Measurements from ENCODE around the gene PSD4.

The PSD4 gene

DNA sequence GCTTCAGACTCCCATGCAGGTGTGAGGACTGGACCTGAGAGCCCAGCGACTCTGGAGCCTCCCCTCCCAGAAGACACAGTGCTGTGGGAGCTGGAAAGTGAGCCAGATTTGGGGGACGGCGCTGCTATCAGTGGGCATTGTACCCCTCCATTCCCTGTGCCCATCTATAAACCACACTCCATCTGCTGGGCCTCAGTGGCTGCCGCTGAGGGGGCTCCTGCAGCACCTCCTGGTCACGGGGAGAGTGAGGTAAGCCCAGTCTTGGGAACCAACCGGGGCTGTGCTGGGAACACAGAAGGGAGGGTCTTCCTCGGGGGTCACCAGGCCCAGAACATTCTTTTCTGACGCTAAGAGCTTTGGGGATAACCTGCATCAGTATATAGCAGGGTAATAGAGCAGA lies 9.5 kb downstream of the PSD4 start:
- no peak for DNase-seq (ENCODE audit: extremely low read depth in 1 of 2, low read depth in 1 of 2)

DNA sequence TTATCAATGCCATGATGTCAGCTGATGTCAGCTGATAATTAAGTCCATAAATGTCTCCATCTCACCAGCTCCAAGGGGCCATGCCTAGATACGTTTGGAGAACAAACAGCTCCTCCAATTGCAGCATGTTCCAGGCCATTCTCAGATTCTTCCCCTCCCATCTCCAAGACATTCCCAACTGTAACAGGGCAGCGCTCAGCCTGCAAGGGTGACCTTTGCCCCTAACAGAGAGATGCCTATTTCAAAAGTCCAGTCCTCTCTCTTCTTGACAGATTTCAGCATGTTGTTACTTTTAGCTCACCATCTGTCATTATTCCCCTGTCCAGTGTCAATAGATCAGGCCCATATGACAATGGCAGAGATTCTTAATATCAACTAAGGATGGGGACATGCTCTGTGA lies 9.9 kb downstream of the PSD4 start:
- DNase-seq (ENCODE audit: extremely low read depth in 1 of 2, low read depth in 1 of 2) = no peak

DNA sequence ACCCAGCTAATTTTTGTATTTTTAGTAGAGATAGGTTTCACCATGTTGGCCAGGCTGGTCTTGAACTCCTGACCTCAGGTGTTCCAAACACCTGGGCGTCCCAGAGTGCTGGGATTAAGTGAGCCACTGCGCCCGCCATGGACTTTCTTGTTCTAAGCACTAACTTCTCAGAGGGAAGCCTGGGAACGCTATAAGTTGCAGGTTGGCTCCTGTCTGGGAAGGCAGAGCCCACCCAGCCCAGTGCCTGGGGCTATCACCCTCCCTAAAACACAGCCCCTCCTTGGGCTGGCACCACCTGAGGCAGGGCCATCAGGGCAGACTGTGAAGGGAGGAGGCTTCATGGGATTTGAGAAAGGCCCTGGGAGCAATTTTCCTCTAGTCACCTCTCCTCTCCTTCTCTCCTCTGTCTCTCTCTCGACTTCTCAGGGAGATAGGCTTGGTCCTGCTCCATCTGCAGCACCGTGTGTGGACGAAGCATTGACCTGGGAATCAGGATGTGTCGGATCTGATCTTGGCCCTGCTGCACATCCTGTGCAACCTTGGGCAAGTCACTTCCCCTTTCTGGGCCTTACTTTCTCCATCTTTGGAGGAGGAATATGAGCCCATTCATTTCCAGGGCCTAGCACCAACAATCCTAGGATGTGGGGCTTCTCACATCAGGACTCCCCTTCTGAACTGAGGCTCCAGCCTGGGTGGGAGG lies 10.9 kb downstream of the PSD4 start:
- DNase-seq (ENCODE audit: extremely low read depth in 1 of 2, low read depth in 1 of 2) = no peak

DNA sequence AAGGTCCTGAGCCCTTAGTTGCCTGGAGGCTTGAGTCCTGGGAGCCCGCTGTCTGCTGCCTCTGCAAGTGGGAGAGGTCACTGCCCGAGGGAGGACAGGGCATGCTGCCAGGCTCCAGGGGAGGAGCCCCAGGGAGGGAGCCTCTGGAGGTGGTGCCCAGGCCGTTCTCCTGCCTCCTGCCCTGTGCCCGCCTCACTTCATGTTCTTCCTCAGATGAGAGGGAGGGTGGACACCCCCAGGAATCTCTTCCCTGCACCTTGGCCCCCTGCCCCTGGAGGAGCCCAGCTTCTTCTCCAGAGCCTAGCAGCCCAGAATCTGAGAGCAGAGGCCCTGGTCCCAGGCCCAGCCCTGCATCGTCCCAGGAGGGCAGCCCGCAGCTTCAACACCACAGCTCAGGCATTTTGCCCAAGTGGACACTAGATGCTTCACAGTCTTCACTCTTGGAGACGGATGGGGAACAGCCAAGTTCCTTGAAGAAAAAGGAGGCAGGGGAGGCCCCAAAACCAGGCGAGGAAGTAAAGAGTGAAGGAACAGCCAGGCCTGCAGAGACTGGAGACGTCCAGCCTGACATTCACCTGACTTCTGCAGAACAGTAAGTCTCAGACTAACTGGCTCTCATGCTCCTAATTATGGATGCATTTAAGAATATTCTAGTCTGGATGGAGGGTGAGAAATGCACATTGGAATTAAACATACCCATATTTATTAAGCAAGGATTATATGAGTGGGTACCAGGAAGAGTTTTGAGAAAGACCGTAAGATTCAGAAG lies 12.1 kb downstream of the PSD4 start:
- DNase-seq (ENCODE audit: extremely low read depth in 1 of 2, low read depth in 1 of 2) = no peak

DNA sequence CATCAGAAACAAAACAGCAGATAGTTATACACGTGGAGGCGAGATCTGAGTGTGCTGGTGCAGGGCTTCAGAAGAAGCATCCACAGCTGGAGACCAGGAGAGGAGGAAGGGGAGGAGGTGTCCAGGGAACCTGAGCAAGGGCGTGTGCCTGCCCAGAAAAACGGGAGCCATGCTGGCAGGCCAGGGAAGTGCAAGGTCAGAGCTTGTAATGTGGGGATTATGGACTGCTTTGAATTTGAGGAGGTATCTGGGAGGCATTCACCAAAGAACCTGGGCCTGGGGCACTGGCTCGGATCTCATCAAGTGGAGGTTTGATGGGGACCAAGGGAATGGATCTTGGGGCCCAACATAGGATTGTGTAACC lies 12.6 kb downstream of the PSD4 start:
- DNase-seq (ENCODE audit: extremely low read depth in 1 of 2, low read depth in 1 of 2) = no peak

DNA sequence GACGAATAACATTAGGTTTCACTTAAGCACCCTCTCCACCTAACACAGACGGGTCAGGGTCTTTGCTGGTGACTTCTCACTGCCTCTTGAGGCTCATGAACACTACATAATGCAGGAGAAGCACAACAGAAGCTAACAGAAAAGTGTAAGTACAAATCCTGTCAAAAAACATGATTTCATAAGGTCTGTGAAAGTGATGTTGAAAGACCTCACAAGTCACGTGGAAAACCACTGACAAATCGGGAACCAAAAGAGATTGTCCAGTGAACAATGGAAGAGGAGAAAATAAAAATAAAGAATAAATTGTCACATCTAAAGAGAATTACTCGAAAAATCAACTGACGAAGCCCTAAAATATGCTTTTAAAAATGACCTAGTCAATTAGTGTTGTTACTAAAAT lies 14.0 kb downstream of the PSD4 start:
- no peak for DNase-seq (ENCODE audit: extremely low read depth in 1 of 2, low read depth in 1 of 2)

DNA sequence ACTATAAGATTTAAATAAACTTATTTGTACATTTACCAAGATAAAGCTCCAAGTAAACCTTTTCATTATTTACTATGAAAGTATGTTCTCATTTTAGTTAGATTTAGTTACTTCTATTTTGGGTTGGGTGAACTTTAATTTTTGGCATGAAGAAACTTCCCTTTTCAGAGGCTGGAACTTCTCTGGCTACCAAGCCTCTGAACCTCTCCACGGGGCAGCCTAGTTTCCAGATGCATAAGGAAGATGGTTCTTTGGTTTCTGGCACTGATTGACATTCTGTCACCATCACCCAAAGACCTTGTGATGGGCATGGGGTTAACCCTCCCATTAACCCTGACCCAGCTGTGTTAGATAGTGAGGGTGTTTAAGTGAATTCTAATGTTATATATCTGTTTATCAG lies 17.1 kb downstream of the PSD4 start:
- no peak for DNase-seq (ENCODE audit: extremely low read depth in 1 of 2, low read depth in 1 of 2)

DNA sequence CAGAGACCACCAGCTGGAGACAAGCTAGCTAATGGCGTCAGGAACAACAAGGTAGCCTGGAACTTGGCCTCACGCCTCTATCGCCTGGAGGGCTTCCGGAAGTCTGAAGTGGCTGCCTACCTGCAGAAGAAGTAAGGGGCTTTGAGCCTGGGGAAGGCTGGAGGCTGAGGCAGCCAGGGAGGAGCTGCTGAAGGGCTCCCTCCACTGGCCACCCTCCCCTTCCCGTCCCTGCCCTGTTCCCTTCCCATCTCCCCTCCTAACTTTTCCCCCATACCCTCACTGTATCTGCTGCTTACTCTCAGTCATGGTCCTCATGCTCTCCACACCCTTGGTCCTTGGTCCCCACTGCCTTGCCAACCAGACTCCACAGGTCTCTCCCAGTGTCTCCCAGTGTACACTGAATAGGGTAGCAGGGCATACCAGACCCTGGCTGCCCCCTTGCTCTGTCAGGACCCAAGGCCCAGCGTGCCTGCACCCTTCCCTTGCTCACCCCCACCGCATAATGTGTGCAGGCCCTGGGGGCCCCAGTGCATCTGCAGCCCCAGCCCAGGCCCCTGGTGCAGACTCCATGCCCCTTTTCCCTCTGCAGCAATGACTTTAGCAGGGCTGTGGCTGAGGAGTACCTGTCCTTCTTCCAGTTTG lies 18.8 kb downstream of the PSD4 start:
- no peak for DNase-seq (ENCODE audit: extremely low read depth in 1 of 2, low read depth in 1 of 2)

DNA sequence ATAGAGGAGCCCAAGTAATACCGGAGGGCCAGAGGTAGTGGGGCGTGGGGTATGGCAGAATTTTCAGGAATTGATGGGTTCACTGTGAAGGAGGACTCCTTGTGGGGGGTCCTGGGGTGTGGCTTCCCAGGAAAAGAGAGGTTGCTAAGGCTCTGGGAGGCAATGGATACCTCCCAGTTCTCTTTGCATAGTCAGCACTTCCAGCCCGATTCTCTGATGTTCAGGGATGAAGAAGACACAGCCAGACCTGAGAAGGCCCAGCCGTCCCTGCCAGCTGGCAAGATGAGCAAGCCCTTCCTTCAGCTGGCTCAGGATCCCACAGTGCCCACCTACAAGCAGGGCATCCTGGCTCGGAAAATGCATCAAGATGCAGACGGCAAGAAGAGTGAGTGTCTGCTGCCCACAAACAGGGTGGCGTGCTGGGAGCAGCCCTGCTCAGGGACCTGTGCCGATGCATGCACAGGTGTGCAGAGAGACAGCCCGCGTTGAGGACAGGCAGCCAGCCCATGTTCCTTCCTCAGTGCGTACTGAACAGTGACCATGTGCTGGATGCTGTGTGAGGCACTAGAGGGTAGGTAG lies 22.2 kb downstream of the PSD4 start:
- no peak for DNase-seq (ENCODE audit: extremely low read depth in 1 of 2, low read depth in 1 of 2)

DNA sequence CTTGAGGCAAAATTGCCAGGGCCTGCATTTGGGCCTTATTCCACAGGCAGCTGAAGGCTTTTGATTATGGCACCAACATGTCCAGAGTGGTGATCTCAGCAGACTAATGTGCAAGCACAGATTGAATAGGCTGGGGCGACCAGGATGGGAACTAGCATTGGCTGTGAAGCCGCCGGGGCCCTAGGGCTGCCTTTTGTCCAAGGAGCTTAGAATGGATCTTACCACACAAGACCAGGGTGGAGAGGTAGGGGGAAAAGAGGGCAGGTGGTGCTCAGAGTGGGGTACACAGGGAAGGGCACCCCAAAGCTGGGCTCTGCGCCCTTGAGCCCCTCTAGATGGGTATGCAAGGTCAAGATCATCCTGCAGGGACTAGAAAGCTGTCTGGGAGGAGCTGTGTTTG lies 23.1 kb downstream of the PSD4 start:
- no peak for DNase-seq (ENCODE audit: extremely low read depth in 1 of 2, low read depth in 1 of 2)

DNA sequence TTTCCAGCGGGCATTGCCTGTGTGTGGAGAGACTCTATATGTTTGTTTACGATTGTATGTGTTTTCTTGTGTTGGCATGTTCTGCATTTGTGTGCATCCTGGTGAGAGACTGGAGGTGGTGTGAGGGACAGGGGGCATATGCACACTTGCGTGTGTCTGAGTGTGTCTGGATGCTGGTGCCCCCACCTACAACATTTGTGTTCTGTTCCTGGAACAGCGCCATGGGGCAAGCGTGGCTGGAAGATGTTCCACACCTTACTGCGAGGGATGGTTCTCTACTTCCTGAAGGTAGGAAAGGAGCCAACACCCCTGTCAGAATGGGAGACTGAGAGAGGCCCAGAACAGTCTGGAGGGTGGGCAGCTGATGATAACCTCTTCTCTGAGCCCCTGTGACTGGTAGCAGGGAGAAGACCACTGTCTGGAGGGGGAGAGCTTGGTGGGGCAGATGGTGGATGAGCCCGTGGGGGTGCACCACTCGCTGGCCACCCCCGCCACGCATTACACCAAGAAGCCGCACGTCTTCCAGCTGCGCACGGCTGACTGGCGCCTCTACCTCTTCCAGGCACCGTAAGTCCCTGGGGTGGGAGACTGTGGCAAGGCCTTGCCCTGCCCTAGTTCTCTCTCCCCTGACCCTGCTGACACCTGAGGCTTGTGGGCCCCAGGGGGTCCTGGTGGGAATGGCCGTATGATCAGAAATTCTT lies 23.7 kb downstream of the PSD4 start:
- no peak for DNase-seq (ENCODE audit: extremely low read depth in 1 of 2, low read depth in 1 of 2)

DNA sequence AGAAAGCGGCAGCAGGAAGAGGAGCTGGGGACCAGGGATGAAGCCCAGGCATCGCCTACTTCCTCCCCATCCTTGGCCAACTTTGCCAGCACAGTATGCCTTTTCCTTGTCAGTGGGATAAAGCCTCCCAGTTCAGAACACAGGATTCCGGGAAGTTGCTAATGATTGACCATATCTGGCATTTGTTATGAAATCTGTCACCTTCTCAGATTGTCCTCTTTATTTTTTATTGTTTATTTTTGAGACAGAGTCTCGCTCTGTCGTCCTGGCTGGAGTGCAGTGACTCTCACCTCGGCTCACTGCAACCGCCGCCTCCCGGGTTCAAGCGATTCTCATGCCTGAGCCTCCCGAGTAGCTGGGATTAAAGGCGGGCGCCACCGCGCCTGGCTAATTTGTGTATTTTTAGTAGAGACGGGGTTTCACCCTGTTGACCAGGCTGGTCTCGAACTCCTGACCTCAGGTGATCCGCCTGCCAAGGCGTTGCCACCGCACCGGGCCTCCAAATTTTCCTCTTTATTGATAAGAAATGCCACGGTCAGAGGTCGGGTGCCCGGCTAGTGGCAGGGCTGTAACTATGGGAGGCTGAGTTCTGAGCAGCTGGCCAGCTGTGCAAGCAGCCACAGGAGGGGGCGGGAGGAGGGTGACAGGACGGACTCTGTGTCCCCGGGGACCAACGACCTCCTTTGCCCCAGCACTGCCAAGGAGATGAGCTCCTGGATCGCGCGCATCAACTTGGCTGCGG lies 24.4 kb downstream of the PSD4 start:
- DNase-seq (ENCODE audit: extremely low read depth in 1 of 2, low read depth in 1 of 2) = no peak

DNA sequence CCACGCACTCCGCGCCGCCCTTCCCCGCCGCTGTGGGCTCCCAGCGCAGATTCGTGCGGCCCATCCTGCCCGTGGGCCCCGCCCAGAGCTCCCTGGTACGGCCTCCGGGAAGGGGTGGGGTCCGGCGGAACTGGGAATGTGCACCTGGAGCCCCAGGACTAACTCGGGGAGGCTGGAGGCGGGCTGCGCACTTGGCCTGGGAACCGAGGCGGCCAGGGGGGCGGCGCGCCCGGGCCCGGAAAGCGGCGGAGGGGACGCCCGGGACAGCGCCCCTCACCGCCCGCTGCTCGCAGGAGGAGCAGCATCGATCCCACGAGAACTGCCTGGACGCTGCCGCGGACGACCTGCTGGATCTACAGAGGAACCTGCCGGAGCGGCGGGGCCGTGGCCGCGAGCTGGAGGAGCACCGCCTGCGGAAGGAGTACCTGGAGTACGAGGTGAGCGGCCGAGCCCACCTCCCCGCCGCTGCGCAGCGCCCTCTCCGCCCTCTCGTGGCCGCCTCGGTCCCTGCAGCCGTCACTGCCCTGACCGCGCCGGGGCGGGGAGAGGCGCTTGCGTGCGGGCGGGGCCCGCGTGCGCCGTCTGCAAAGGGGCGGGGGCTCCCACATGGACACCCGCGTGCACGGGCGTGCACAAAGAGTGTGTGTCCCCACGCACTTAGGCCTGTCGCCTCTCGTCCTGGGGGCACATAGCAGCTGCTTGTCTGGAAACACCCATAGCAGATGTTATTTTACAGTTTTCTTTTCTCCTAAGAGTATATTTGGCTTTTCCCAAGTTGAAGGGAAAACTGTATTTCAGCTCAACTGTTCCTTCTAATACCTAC lies 25.2 kb downstream of the PSD4 start:
- peak; percentile 26 to 74 for DNase-seq (ENCODE audit: extremely low read depth in 1 of 2, low read depth in 1 of 2)

DNA sequence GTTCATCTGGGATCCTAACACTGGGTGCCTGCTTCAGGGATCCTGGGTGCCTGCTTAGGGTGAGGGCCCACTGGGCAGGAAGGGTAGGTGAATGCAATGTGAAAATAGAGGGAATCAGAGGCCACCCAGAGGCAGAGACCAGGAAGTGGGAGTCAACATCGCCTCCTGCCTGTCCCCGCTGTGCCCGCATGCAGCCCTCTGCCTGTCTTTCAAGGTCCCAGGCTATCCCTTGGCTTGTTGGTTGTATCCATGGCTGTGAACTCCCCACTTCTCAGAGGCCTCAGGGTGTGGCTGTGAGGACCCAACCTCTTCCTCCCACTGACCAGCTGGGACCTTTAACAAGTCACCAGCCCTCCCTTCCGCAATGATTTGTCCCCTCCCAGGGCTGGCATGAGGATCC lies 26.5 kb downstream of the PSD4 start:
- DNase-seq (ENCODE audit: extremely low read depth in 1 of 2, low read depth in 1 of 2) = no peak

DNA sequence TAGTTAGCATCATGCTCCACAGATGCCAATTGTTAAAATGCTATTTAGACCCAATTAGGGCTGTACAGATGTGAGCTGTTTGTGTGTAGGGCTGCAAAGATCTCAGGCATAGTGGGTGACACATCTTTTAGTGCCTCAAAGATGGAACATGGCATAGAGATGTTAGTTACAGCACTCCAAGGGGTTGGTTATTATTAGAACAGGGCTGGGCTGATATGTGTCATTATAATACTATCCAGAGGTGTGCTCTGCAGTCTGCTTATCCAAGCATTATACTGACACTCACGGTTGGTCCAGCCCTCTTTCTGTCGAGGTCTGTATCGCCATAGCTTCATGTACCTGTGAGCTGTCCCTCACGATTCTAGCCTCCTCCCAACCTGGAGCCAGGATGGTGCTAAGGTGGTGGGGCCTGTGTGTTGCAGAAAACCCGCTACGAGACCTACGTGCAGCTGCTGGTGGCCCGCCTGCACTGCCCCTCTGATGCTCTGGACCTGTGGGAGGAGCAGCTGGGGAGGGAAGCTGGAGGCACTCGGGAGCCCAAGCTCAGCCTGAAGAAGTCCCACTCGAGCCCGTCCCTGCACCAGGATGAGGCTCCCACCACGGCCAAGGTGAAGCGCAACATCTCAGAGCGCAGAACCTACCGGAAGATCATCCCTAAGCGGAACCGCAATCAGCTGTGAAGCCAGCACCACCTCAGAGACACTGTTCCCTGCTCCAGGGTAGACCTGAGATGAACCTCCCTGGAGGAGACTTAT lies 27.1 kb downstream of the PSD4 start:
- DNase-seq (ENCODE audit: extremely low read depth in 1 of 2, low read depth in 1 of 2) = no peak

DNA sequence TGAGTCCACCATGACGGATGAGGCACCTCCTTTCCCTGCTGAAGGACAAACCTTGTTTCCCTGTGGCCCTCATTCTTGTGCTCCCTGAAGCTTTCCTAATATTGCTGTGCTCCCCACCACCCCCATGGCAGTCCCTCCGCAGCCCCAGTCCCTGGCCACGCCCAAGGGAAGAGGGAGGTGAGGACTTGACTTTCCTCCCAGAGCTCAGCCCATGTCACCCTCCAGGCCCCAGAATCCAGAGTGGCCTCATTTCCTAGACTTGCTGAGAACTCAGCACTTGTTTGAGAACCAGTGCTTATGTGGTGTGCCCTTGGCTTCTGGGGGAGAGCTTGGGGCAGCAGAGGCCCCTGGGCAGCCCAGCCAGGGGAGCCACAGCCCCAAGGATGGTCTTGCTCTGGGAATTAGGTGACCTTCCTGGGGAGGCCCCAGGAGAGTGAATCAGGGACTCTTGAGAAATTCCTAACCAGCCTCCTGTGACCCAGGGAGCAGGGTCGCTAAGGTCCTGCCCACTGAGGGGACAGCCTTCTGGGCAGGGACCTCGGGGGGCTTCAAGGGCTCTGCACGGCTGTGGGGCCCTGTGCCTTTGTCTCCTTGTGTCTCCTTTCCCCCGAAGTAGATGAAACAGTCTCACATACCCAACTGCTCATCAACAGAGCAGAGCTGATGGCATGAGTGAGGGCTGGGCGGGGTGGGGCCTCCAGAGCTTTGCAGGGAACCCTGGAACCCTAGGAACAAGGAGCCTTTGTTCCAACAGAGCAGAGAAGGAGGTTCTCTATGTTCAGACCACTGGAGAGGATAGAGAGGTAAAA lies 27.9 kb downstream of the PSD4 start:
- DNase-seq (ENCODE audit: extremely low read depth in 1 of 2, low read depth in 1 of 2) = no peak

DNA sequence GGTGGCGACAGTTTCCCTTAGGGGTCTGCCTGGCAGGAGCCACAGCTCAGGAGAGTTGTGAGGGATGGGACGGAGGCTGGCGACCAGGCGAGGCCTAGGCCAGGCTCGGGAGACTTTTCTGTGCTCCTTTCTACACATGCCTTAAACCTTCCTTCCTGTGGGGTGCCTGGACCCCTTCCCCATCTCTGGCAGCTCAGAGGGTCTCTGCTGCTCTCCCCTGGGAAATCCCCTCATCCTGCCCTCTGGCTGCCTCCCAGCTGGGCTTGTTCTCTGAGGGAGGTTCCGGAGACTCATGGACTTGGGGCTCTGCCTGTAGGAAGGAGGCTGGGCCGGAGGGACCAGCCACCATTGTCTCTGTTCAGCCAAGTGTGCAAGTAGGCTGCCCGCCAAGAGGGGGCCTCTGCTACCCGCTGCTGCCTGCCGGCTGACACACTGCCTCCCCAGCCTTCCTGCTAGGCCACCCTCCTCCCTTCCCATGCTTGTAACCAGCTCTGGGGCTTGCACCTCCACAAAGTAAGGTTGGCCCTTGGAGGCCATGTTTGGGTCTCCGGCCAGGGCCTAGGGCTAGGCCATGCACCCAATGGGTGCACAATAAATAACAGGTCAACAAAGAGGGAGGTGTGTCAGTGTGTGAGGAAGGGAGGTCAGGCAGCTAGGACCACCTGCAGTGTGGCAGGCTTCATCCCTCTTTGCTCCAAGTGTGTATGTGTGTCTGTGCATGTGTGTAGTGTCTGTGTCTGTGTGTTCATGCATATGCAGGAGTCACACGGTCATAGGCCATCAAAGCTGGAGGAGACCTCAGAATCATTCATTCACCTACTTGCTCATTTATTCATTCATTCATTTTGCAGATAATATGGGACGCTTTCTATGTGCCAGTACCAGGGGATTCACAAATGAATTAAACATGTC lies 28.8 kb downstream of the PSD4 start:
- no peak for DNase-seq (ENCODE audit: extremely low read depth in 1 of 2, low read depth in 1 of 2)

All from activated CD8-positive, alpha-beta memory T cell treated with anti-CD3 and anti-CD28 coated beads for 1 hour (primary cell).